ENCODE measurements around the gene SHISA7.

DNA sequence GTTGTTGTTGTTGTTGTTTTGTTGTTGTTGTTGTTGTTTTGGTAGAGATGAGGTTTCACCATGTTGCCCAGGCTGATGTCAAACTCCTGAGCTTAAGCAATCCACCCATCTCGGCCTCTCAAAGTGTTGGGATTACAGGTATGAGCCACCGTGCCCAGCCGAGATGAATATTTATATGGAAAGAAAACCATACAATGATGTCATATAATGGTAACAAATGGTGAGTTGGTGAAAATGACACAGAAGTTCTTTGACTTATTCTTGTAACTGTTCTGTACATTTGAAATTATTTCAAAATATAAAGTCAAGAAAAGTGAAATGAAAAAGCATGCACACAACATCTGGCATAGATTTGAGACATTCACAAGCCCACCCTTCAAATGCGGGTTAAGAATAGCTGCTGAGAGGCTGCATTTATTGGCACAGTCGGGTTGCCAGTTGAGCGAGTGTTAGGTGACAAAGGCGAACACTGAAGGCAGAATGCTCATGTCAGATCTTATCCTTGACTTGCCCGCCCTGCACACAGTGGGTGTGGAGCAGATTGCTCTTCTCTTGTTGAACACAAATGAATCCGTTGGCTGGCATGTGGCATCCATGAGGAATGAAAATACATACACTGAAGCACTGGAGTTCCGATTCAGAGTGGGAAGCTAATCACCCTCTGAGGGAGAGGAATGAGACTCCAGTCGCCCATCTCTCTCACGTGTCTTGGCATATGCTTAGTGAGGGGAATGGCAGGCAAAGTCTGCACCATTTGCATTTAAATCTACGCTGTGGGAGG is 19.7 kb downstream of the SHISA7 start:
- TF ChIP-seq, protein P1, sequence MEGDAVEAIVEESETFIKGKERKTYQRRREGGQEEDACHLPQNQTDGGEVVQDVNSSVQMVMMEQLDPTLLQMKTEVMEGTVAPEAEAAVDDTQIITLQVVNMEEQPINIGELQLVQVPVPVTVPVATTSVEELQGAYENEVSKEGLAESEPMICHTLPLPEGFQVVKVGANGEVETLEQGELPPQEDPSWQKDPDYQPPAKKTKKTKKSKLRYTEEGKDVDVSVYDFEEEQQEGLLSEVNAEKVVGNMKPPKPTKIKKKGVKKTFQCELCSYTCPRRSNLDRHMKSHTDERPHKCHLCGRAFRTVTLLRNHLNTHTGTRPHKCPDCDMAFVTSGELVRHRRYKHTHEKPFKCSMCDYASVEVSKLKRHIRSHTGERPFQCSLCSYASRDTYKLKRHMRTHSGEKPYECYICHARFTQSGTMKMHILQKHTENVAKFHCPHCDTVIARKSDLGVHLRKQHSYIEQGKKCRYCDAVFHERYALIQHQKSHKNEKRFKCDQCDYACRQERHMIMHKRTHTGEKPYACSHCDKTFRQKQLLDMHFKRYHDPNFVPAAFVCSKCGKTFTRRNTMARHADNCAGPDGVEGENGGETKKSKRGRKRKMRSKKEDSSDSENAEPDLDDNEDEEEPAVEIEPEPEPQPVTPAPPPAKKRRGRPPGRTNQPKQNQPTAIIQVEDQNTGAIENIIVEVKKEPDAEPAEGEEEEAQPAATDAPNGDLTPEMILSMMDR (IDR thresholded peaks at IDR 0.05) = no peak
- TF ChIP-seq POLR2AphosphoS5 (IDR thresholded peaks at IDR 0.05) = no peak
